RWPE2 (cell line): ENCODE results near the gene STK11.

Experiments
- ATAC-seq: fragments of 200-7000 bp; cut with Tn5 transposase; 3 replicates; pipeline ENCODE4 v1.9.1; 2021; ENCODE audit warnings: low read depth
- DNase-seq: peaks from one replicate; pipeline ENCODE4 v3.0.0-alpha.2; 2020; ENCODE audit warnings: low spot score
- H3K27ac ChIP-seq: fragments of 450-650 bp; 2 replicates; pipeline ENCODE4 v1.5.1; 2017; ENCODE audit warnings: mild to moderate bottlenecking; ENCODE audit not compliant: poor library complexity, severe bottlenecking
- H3K27me3 ChIP-seq: fragments of 250-450 bp; sonication (Bioruptor Pico); 2 replicates; pipeline ENCODE4 v1.5.1; 2021; ENCODE audit warnings: mild to moderate bottlenecking, moderate library complexity; ENCODE audit not compliant: insufficient read depth, poor library complexity, severe bottlenecking
- H3K36me3 ChIP-seq: fragments of 250-450 bp; sonication (Bioruptor Pico); 2 replicates; pipeline ENCODE4 v1.5.1; 2020; ENCODE audit warnings: low read depth, mild to moderate bottlenecking, moderate library complexity
- H3K4me1 ChIP-seq: fragments of 250-450 bp; sonication (Bioruptor Pico); 2 replicates; pipeline ENCODE4 v1.5.1; 2021; ENCODE audit warnings: mild to moderate bottlenecking, moderate library complexity; ENCODE audit not compliant: insufficient read depth, poor library complexity, severe bottlenecking
- H3K4me3 ChIP-seq: fragments of 250-450 bp; sonication (Bioruptor Pico); 2 replicates; pipeline ENCODE4 v1.5.1; 2021; ENCODE audit warnings: mild to moderate bottlenecking, moderate library complexity; ENCODE audit not compliant: severe bottlenecking
- H3K9me3 ChIP-seq: fragments of 250-450 bp; sonication (Bioruptor Pico); 2 replicates; pipeline ENCODE4 v1.5.1; 2021; ENCODE audit warnings: mild to moderate bottlenecking, moderate library complexity; ENCODE audit not compliant: severe bottlenecking
- CTCF ChIP-seq: fragments of 450-650 bp; IDR thresholded peaks from one replicate; pipeline ENCODE4 v1.5.1; 2017; ENCODE audit warnings: mild to moderate bottlenecking, moderate library complexity; ENCODE audit not compliant: poor library complexity, severe bottlenecking

STK11 gene

GRCh38 chr19:1275976-1276627 lies 70.5 kb downstream of the STK11 start:
- ATAC-seq (no peak), DNase-seq (no peak)
- Histone ChIP-seq H3K4me3 (peak overlapping the region; percentile 58), H3K27ac (peak overlapping the region; percentile 86), H3K36me3 (peaks cover 45% of the 10 kb centered on the region), H3K4me1 (peaks cover 4% of the 10 kb centered on the region), H3K9me3 (no peaks in the 10 kb centered on the region), H3K27me3 (no peaks in the 10 kb centered on the region)
- no peak for TF ChIP-seq CTCF

- H3K27me3 ChIP-seq, result no peaks in the 10 kb centered on the region
- TF ChIP-seq CTCF, result no peak
- H3K36me3 ChIP-seq, result peaks cover 40% of the 10 kb centered on the region
- DNase-seq (no peak), ATAC-seq (no peak)
- H3K27ac ChIP-seq, result peak overlapping the region; percentile 86
- H3K4me1 ChIP-seq, result peaks cover 4% of the 10 kb centered on the region
- no peaks in the 10 kb centered on the region for H3K9me3 ChIP-seq
- H3K4me3 ChIP-seq, result peak overlapping the region; percentile 58
Observed at GRCh38 chr19:1276628-1277022, 71.0 kb downstream of the STK11 start.

GRCh38 chr19:1277061-1277460 lies 71.5 kb downstream of the STK11 start:
- Histone ChIP-seq H3K27me3 (no peaks in the 10 kb centered on the region), H3K4me3 (no peak overlapping the region), H3K36me3 (peaks cover 36% of the 10 kb centered on the region), H3K4me1 (peaks cover 4% of the 10 kb centered on the region), H3K27ac (no peak overlapping the region), H3K9me3 (no peaks in the 10 kb centered on the region)
- no peak for DNase-seq
- TF ChIP-seq CTCF, result no peak
- no peak for ATAC-seq
